ENCODE data around the gene AGMO. TPM values are rescaled to one million over a fixed set of nuclear protein-coding genes. Genes with fewer than 3 reads are reported as not detected.

Gene AGMO
- total and polyA plus RNA-seq, 2 donors (not counting 1 experiment from before 2014, with no cell fraction given), result not detected

GRCh38 chr7:15462721-15463389 is 99.0 kb downstream of the AGMO start:
- no peaks in the 10 kb centered on the region for H3K36me3 ChIP-seq (replicated peaks in 1 of 2; ENCODE audit: control extremely low read depth in 1 of 2, control insufficient read depth in 1 of 2, extremely low read depth in 1 of 2, insufficient read depth in 2 of 2, low read length in 1 of 2)
- WGBS (ENCODE audit: insufficient coverage), result no CpG with 5 or more reads among the region's 2 CpGs
- H3K9me3 ChIP-seq (ENCODE audit: control extremely low read depth in 1 of 3, control insufficient read depth in 2 of 3, insufficient read depth in 1 of 3, low read length in 2 of 3), result no peaks in the 10 kb centered on the region
- no peak overlapping the region for H3K27ac Mint-ChIP-seq
- H3K4me2 ChIP-seq (replicated peaks; ENCODE audit: low read depth, low read length, poor library complexity, severe bottlenecking), result no peak overlapping the region
- H3K27me3 Mint-ChIP-seq, result no peaks in the 10 kb centered on the region
- H2AFZ ChIP-seq (ENCODE audit: insufficient read depth, low read depth, low read length, poor library complexity, severe bottlenecking), result no peak overlapping the region
- TF ChIP-seq EZH2 (IDR thresholded peaks at IDR 0.05; ENCODE audit: borderline replicate concordance, insufficient read depth, low read depth, low read length, poor library complexity, severe bottlenecking) (no peak), CTCF (IDR thresholded peaks at IDR 0.05) (no peak)
- H3K4me1 ChIP-seq (ENCODE audit: control insufficient read depth in 2 of 2, insufficient read depth in 2 of 2, low read length in 2 of 2), result no peaks in the 10 kb centered on the region
- no peak for ATAC-seq (ENCODE audit: low read depth)
- H4K20me1 ChIP-seq (ENCODE audit: control insufficient read depth, insufficient read depth, low read length, poor library complexity, severe bottlenecking), result no peaks in the 10 kb centered on the region
- no peaks in the 10 kb centered on the region for H3K79me2 ChIP-seq (ENCODE audit: control insufficient read depth, insufficient read depth, low read length)
- no peak overlapping the region for H3K4me3 ChIP-seq (ENCODE audit: control extremely low read depth in 1 of 5, extremely low read depth in 1 of 5, insufficient read depth in 1 of 5, low read depth in 2 of 5, low read length in 4 of 5)
- POLR2A ChIA-PET, result no interaction called here
- no peak for DNase-seq
- no peaks in the 10 kb centered on the region for H3K27me3 ChIP-seq (replicated peaks in 1 of 4; ENCODE audit: control extremely low read depth in 1 of 4, control insufficient read depth in 3 of 4, insufficient read depth in 4 of 4, low read length in 3 of 4)
- no peak overlapping the region for H3K9ac ChIP-seq (ENCODE audit: low read length)
- intact Hi-C loops (cut with micrococcal nuclease), result no loop called here
- no peak overlapping the region for H3K4me3 Mint-ChIP-seq
- CTCF ChIA-PET, result no interaction called here
- H3K4me1 Mint-ChIP-seq, result no peaks in the 10 kb centered on the region
- H3K9me3 Mint-ChIP-seq (ENCODE audit: insufficient read depth), result no peaks in the 10 kb centered on the region
- no peak overlapping the region for H3K27ac ChIP-seq (ENCODE audit: low read length in 2 of 2)

- H3K27ac Mint-ChIP-seq, result no peak overlapping the region
- intact Hi-C loops (cut with micrococcal nuclease), result no loop called here
- WGBS (ENCODE audit: insufficient coverage), result 80% methylated on average over 1 of the region's 3 CpGs
- H2AFZ ChIP-seq (ENCODE audit: insufficient read depth, low read depth, low read length, poor library complexity, severe bottlenecking), result no peak overlapping the region
- H3K79me2 ChIP-seq (ENCODE audit: control insufficient read depth, insufficient read depth, low read length), result no peaks in the 10 kb centered on the region
- H3K4me1 Mint-ChIP-seq, result no peaks in the 10 kb centered on the region
- no peaks in the 10 kb centered on the region for H3K9me3 Mint-ChIP-seq (ENCODE audit: insufficient read depth)
- H3K4me3 ChIP-seq (ENCODE audit: control extremely low read depth in 1 of 5, extremely low read depth in 1 of 5, insufficient read depth in 1 of 5, low read depth in 2 of 5, low read length in 4 of 5), result no peak overlapping the region
- ATAC-seq (ENCODE audit: low read depth), result no peak
- H3K36me3 ChIP-seq (replicated peaks in 1 of 2; ENCODE audit: control extremely low read depth in 1 of 2, control insufficient read depth in 1 of 2, extremely low read depth in 1 of 2, insufficient read depth in 2 of 2, low read length in 1 of 2), result no peaks in the 10 kb centered on the region
- no peak overlapping the region for H3K4me2 ChIP-seq (replicated peaks; ENCODE audit: low read depth, low read length, poor library complexity, severe bottlenecking)
- no peak overlapping the region for H3K9ac ChIP-seq (ENCODE audit: low read length)
- DNase-seq, result no peak
- H3K4me3 Mint-ChIP-seq, result no peak overlapping the region
- H3K27me3 Mint-ChIP-seq, result no peaks in the 10 kb centered on the region
- no peaks in the 10 kb centered on the region for H3K9me3 ChIP-seq (ENCODE audit: control extremely low read depth in 1 of 3, control insufficient read depth in 2 of 3, insufficient read depth in 1 of 3, low read length in 2 of 3)
- ChIA-PET CTCF (no interaction called here), POLR2A (no interaction called here)
- H3K27me3 ChIP-seq (replicated peaks in 1 of 4; ENCODE audit: control extremely low read depth in 1 of 4, control insufficient read depth in 3 of 4, insufficient read depth in 4 of 4, low read length in 3 of 4), result no peaks in the 10 kb centered on the region
- TF ChIP-seq EZH2 (IDR thresholded peaks at IDR 0.05; ENCODE audit: borderline replicate concordance, insufficient read depth, low read depth, low read length, poor library complexity, severe bottlenecking) (no peak), CTCF (IDR thresholded peaks at IDR 0.05) (no peak)
- H4K20me1 ChIP-seq (ENCODE audit: control insufficient read depth, insufficient read depth, low read length, poor library complexity, severe bottlenecking), result no peaks in the 10 kb centered on the region
- H3K27ac ChIP-seq (ENCODE audit: low read length in 2 of 2), result no peak overlapping the region
- H3K4me1 ChIP-seq (ENCODE audit: control insufficient read depth in 2 of 2, insufficient read depth in 2 of 2, low read length in 2 of 2), result no peaks in the 10 kb centered on the region
Measured at GRCh38 chr7:15461576-15461975, 100.2 kb downstream of the AGMO start.

Measured in B cell (primary cell).